ENCODE data around the gene FUT3.

GRCh38 chr19:5827891-5828660 lies 23.2 kb downstream of the FUT3 start:
- TF ChIP-seq CTCF (IDR thresholded peaks at IDR 0.05) (no peak), POLR2A (IDR thresholded peaks at IDR 0.05) (no peak)

All from lower leg skin (tissue), 3 donors.